GM12878 (cell line): ENCODE results near the gene ZNF800. TPM values are rescaled to one million over a fixed set of nuclear protein-coding genes. Genes with fewer than 3 reads are reported as not detected.

Experiments
- CBFB ChIP-seq: IDR thresholded peaks from 2 replicates; pipeline ENCODE4 v1.6.1; 2016; ENCODE audit warnings: antibody characterized with exemption, low read depth
- CHD2 ChIP-seq: IDR thresholded peaks from 2 replicates; pipeline ENCODE4 v1.6.1; 2011; ENCODE audit warnings: low read depth, low read length, improper control_type of control experiment, borderline replicate concordance
- ETV6 ChIP-seq, 2 experiments: fragments of 450-650 bp in 1 of 2; IDR thresholded peaks in 1 of 2; conservative IDR thresholded peaks in 1 of 2; 2 replicates each; pipeline ENCODE4 v1.6.1; 2014; ENCODE audit warnings: antibody characterized with exemption in 1 of 2, borderline replicate concordance in 1 of 2, low read depth in 1 of 2, mild to moderate bottlenecking in 1 of 2, moderate library complexity in 1 of 2
- HCFC1 ChIP-seq: fragments of 150-350 bp; IDR thresholded peaks from 2 replicates; pipeline ENCODE4 v1.6.1; 2014; ENCODE audit warnings: low read length
- KAT2A ChIP-seq: conservative IDR thresholded peaks from 2 replicates; pipeline ENCODE4 v1.6.1; 2011; ENCODE audit warnings: low read depth, low read length; ENCODE audit not compliant: control insufficient read depth
- MAX ChIP-seq: IDR thresholded peaks from 2 replicates; pipeline ENCODE4 v1.6.1; 2012; ENCODE audit warnings: low read depth, low read length, improper control_type of control experiment
- MYC ChIP-seq: IDR thresholded peaks from 2 replicates; pipeline ENCODE4 v1.6.1; 2011; ENCODE audit warnings: mild to moderate bottlenecking, low read length, moderate library complexity, inconsistent platforms; ENCODE audit not compliant: insufficient read depth, insufficient replicate concordance, insufficient read length, severe bottlenecking
- NFXL1 ChIP-seq: fragments of 450-650 bp; IDR thresholded peaks from 2 replicates; pipeline ENCODE4 v1.6.1; 2017; ENCODE audit warnings: antibody characterized with exemption, mild to moderate bottlenecking, borderline replicate concordance
- NFYA ChIP-seq: IDR thresholded peaks from 2 replicates; pipeline ENCODE4 v1.6.1; 2011; ENCODE audit warnings: low read depth, mild to moderate bottlenecking, low read length, improper control_type of control experiment, borderline replicate concordance
- NR2C1 ChIP-seq: fragments of 450-650 bp; IDR thresholded peaks from 2 replicates; pipeline ENCODE4 v1.6.1; 2017; ENCODE audit warnings: antibody characterized with exemption, mild to moderate bottlenecking, moderate library complexity
- NR2C2 ChIP-seq: IDR thresholded peaks from 2 replicates; pipeline ENCODE4 v1.6.1; 2011; ENCODE audit warnings: borderline replicate concordance, low read depth; ENCODE audit not compliant: control insufficient read depth, insufficient read length
- PML ChIP-seq: IDR thresholded peaks from 2 replicates; pipeline ENCODE4 v1.6.1; 2012; ENCODE audit warnings: low read length, inconsistent platforms
- POLR2AphosphoS5 ChIP-seq: IDR thresholded peaks from 2 replicates; pipeline ENCODE4 v1.6.1; 2011; ENCODE audit warnings: mild to moderate bottlenecking, low read length, inconsistent platforms
- RBBP5 ChIP-seq: fragments of 200-600 bp; sonication (generic); conservative IDR thresholded peaks from 2 replicates; pipeline ENCODE4 v1.6.1; 2016
- RUNX3 ChIP-seq: IDR thresholded peaks from 2 replicates; pipeline ENCODE4 v1.6.1; 2012; ENCODE audit warnings: low read length, inconsistent platforms
- SMAD1 ChIP-seq: fragments of 450-650 bp; IDR thresholded peaks from 2 replicates; pipeline ENCODE4 v1.6.1; 2018; ENCODE audit warnings: mild to moderate bottlenecking, low read depth; ENCODE audit not compliant: partially characterized antibody
- SMC3 ChIP-seq: IDR thresholded peaks from 2 replicates; pipeline ENCODE4 v1.6.1; 2011; ENCODE audit warnings: low read length, improper control_type of control experiment, borderline replicate concordance
- SUPT20H ChIP-seq: IDR thresholded peaks from 2 replicates; pipeline ENCODE4 v1.6.1; 2011; ENCODE audit warnings: low read depth, mild to moderate bottlenecking, low read length, moderate library complexity, borderline replicate concordance; ENCODE audit not compliant: control insufficient read depth
- TBL1XR1 ChIP-seq: IDR thresholded peaks from 2 replicates; pipeline ENCODE4 v1.6.1; 2012; ENCODE audit warnings: low read depth, low read length, improper control_type of control experiment
- TCF3 ChIP-seq: IDR thresholded peaks from 2 replicates; pipeline ENCODE4 v1.6.1; 2012; ENCODE audit warnings: low read depth, mild to moderate bottlenecking, low read length, borderline replicate concordance; ENCODE audit not compliant: insufficient read depth
- WRNIP1 ChIP-seq: IDR thresholded peaks from 2 replicates; pipeline ENCODE4 v1.6.1; 2011; ENCODE audit warnings: low read depth, low read length, improper control_type of control experiment, borderline replicate concordance
- YBX1 ChIP-seq: fragments of 450-650 bp; IDR thresholded peaks from 2 replicates; pipeline ENCODE4 v1.6.1; 2016; ENCODE audit warnings: antibody characterized with exemption
- polyA plus RNA-seq, 11 experiments: library from polyadenylated mRNA; depleted of rRNA in 4 of 11; unstranded in 6 of 11; stranded (reverse) in 5 of 11; fragments of >200 nt; fragmentation: Nextera tagmentation in 4 of 11; fragmentation: Illumina TruSeq in 1 of 11; extraction: Ambion mirVana in 4 of 11; extraction: Trizol in 1 of 11; gene quantifications; 1 replicate in 1 of 11; 2 replicates in 10 of 11; pipeline versions ENCODE4 v1.2.1 to v1.2.3, GENCODE V29; 2011 to 2016; ENCODE audit warnings: inconsistent platforms in 2 of 11, missing spikeins in 2 of 11, low read depth in 1 of 11
- total RNA-seq, 4 experiments: library from RNA; depleted of rRNA in 3 of 4; stranded (reverse); fragments of >200 nt in 3 of 4; fragmentation: Illumina TruSeq in 1 of 4; extraction: Trizol in 1 of 4; gene quantifications; 2 replicates each; pipeline versions ENCODE4 v1.2.1 to v1.2.3, GENCODE V29; 2013 to 2021
- TF ChIP-seq, protein P1 (sequence below): fragments of 450-650 bp; IDR thresholded peaks from 2 replicates; pipeline ENCODE4 v1.6.1; 2016; ENCODE audit warnings: mild to moderate bottlenecking
- TF ChIP-seq, protein P2 (sequence below): IDR thresholded peaks from 2 replicates; pipeline ENCODE4 v1.6.1; 2012; ENCODE audit warnings: mild to moderate bottlenecking, low read depth, low read length
- TF ChIP-seq, protein P3 (sequence below): IDR thresholded peaks from 2 replicates; pipeline ENCODE4 v1.6.1; 2012; ENCODE audit warnings: low read length, inconsistent platforms

The ZNF800 gene
- total and polyA plus RNA-seq, 10 of the 15 experiments (the other 5 are each of a cell fraction or from before 2014, with no cell fraction given), result 6.8 to 33.9 (median 23.8) TPM

DNA sequence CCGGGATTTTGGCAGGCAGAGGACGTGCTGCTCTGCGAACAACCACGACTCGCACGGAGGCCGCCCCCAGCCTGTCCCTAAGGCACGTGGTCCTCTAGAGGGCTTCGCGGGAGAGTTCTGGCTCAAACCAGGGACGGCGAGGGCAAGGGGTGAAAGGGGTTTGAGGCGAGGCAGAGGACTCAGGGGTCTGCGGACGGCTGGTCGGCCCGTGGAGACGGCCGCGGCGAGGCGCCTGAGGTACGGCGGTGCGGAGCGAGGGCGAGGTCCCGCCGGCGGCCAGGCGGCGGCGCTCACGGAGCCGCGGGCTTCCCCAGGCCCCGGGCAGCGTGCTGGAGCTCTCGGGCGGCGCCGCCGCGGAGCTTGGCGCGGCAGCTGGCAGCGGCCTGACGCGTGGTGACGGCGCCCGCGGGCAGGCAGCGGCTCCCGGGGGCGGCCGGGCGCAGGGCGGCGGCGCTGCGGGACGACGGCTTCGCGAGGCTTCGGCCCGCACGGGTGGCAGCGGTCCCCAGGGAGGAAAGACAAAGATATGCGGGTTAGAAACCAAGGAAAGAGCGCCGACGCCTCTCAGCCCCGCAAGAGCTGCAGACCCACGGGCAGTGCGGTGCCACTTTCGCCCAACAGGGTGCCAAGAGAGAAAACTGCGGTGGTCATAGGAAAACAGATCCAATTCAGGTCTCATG, 44.8 kb downstream of the ZNF800 start (continued):
- TF ChIP-seq, protein P1, sequence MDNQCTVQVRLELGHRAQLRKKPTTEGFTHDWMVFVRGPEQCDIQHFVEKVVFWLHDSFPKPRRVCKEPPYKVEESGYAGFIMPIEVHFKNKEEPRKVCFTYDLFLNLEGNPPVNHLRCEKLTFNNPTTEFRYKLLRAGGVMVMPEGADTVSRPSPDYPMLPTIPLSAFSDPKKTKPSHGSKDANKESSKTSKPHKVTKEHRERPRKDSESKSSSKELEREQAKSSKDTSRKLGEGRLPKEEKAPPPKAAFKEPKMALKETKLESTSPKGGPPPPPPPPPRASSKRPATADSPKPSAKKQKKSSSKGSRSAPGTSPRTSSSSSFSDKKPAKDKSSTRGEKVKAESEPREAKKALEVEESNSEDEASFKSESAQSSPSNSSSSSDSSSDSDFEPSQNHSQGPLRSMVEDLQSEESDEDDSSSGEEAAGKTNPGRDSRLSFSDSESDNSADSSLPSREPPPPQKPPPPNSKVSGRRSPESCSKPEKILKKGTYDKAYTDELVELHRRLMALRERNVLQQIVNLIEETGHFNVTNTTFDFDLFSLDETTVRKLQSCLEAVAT, result no peak
- no peak for TF ChIP-seq WRNIP1
- TF ChIP-seq PML, result no peak
- TF ChIP-seq, protein P2, sequence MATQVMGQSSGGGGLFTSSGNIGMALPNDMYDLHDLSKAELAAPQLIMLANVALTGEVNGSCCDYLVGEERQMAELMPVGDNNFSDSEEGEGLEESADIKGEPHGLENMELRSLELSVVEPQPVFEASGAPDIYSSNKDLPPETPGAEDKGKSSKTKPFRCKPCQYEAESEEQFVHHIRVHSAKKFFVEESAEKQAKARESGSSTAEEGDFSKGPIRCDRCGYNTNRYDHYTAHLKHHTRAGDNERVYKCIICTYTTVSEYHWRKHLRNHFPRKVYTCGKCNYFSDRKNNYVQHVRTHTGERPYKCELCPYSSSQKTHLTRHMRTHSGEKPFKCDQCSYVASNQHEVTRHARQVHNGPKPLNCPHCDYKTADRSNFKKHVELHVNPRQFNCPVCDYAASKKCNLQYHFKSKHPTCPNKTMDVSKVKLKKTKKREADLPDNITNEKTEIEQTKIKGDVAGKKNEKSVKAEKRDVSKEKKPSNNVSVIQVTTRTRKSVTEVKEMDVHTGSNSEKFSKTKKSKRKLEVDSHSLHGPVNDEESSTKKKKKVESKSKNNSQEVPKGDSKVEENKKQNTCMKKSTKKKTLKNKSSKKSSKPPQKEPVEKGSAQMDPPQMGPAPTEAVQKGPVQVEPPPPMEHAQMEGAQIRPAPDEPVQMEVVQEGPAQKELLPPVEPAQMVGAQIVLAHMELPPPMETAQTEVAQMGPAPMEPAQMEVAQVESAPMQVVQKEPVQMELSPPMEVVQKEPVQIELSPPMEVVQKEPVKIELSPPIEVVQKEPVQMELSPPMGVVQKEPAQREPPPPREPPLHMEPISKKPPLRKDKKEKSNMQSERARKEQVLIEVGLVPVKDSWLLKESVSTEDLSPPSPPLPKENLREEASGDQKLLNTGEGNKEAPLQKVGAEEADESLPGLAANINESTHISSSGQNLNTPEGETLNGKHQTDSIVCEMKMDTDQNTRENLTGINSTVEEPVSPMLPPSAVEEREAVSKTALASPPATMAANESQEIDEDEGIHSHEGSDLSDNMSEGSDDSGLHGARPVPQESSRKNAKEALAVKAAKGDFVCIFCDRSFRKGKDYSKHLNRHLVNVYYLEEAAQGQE, result no peak
- no peak for TF ChIP-seq RBBP5
- no peak for TF ChIP-seq RUNX3
- peak; percentile 44; the same call in 1 of the 2 replicates for TF ChIP-seq MAX
- no peak for TF ChIP-seq NR2C2
- TF ChIP-seq NFXL1, result no peak
- TF ChIP-seq MYC, result no peak
- TF ChIP-seq SUPT20H, result no peak
- no peak for TF ChIP-seq POLR2AphosphoS5
- TF ChIP-seq TBL1XR1, result no peak
- no peak for TF ChIP-seq CBFB
- 0 out of 2 replicates have a peak, but pooled peaks have one; percentile 45 for TF ChIP-seq TCF3
- TF ChIP-seq, protein P3, sequence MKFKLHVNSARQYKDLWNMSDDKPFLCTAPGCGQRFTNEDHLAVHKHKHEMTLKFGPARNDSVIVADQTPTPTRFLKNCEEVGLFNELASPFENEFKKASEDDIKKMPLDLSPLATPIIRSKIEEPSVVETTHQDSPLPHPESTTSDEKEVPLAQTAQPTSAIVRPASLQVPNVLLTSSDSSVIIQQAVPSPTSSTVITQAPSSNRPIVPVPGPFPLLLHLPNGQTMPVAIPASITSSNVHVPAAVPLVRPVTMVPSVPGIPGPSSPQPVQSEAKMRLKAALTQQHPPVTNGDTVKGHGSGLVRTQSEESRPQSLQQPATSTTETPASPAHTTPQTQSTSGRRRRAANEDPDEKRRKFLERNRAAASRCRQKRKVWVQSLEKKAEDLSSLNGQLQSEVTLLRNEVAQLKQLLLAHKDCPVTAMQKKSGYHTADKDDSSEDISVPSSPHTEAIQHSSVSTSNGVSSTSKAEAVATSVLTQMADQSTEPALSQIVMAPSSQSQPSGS, result no peak
- TF ChIP-seq CHD2, result no peak
- TF ChIP-seq ETV6 (conservative IDR thresholded peaks at IDR 0.05 in 1 of 2, IDR thresholded peaks at IDR 0.05 in 1 of 2; ENCODE audit: borderline replicate concordance in 1 of 2, low read depth in 1 of 2), result no peak
- no peak for TF ChIP-seq YBX1
- TF ChIP-seq KAT2A, result no peak
- TF ChIP-seq NFYA, result no peak
- no peak for TF ChIP-seq SMAD1
- TF ChIP-seq HCFC1, result no peak
- no peak for TF ChIP-seq NR2C1
- peak; percentile 46 for TF ChIP-seq SMC3
